ENCODE results near the gene PDGFA. TPM values are rescaled to one million over a fixed set of nuclear protein-coding genes. Genes with fewer than 3 reads are reported as not detected.

The PDGFA gene
- total RNA-seq, 1 experiment from 2014 or later = 20.1 TPM

GRCh38 chr7:499853-500485, 19.7 kb downstream of the PDGFA start:
- H3K27me3 Mint-ChIP-seq (ENCODE audit: insufficient read depth, unreplicated experiment) = no peaks in the 10 kb centered on the region
- no TSS peak for BruUV-seq (replicated peaks)
- CTCF ChIA-PET = no interaction called here
- no peaks in the 10 kb centered on the region for H3K9me3 Mint-ChIP-seq (ENCODE audit: unreplicated experiment)
- no peaks in the 10 kb centered on the region for H3K4me1 Mint-ChIP-seq (ENCODE audit: insufficient read depth, unreplicated experiment)
- TF ChIP-seq CTCF (IDR thresholded peaks at IDR 0.05; ENCODE audit: unreplicated experiment) = no peak
- POLR2A ChIA-PET = interaction anchor here (0.7 kb wide), 1 partner anchor 15 kb away, joined by 3 read pairs; no protein-coding TSS in a partner anchor
- no peak for DNase-seq (ENCODE audit: unreplicated experiment)
- H3K4me3 Mint-ChIP-seq (ENCODE audit: unreplicated experiment) = no peak overlapping the region
- peaks cover 42% of the 10 kb centered on the region for H3K36me3 Mint-ChIP-seq (ENCODE audit: insufficient read depth, unreplicated experiment)
- intact Hi-C loops (cut with micrococcal nuclease) = no loop called here
- no peak overlapping the region for H3K27ac Mint-ChIP-seq (ENCODE audit: low read depth, unreplicated experiment)

- BruUV-seq (replicated peaks) = no TSS peak
- Mint-ChIP-seq H3K27me3 (ENCODE audit: insufficient read depth, unreplicated experiment) (no peaks in the 10 kb centered on the region), H3K27ac (ENCODE audit: low read depth, unreplicated experiment) (no peak overlapping the region), H3K36me3 (ENCODE audit: insufficient read depth, unreplicated experiment) (peaks cover 40% of the 10 kb centered on the region), H3K9me3 (ENCODE audit: unreplicated experiment) (no peaks in the 10 kb centered on the region), H3K4me3 (ENCODE audit: unreplicated experiment) (no peak overlapping the region), H3K4me1 (ENCODE audit: insufficient read depth, unreplicated experiment) (no peaks in the 10 kb centered on the region)
- no peak for DNase-seq (ENCODE audit: unreplicated experiment)
- no peak for TF ChIP-seq CTCF (IDR thresholded peaks at IDR 0.05; ENCODE audit: unreplicated experiment)
- intact Hi-C loops (cut with micrococcal nuclease) = no loop called here
- ChIA-PET POLR2A (interaction anchor here (0.8 kb wide), 1 partner anchor 267 kb away, joined by 3 read pairs; no protein-coding TSS in a partner anchor), CTCF (interaction anchor here (0.6 kb wide), 1 partner anchor 234 kb away, joined by 4 read pairs; no protein-coding TSS in a partner anchor)
These were observed 20.7 kb downstream of the PDGFA start for GRCh38 chr7:498678-499641.

GRCh38 chr7:497946-498655, 21.5 kb downstream of the PDGFA start:
- DNase-seq (ENCODE audit: unreplicated experiment) = no peak

More at GRCh38 chr7:497946-498655, 21.5 kb downstream of the PDGFA start:
- Mint-ChIP-seq H3K9me3 (ENCODE audit: unreplicated experiment) (no peaks in the 10 kb centered on the region), H3K36me3 (ENCODE audit: insufficient read depth, unreplicated experiment) (peaks cover 40% of the 10 kb centered on the region), H3K27me3 (ENCODE audit: insufficient read depth, unreplicated experiment) (no peaks in the 10 kb centered on the region), H3K4me1 (ENCODE audit: insufficient read depth, unreplicated experiment) (no peaks in the 10 kb centered on the region), H3K4me3 (ENCODE audit: unreplicated experiment) (no peak overlapping the region), H3K27ac (ENCODE audit: low read depth, unreplicated experiment) (no peak overlapping the region)
- TF ChIP-seq CTCF (IDR thresholded peaks at IDR 0.05; ENCODE audit: unreplicated experiment) = no peak
- no TSS peak for BruUV-seq (replicated peaks)
- CTCF ChIA-PET = interaction anchor here (0.6 kb wide), 1 partner anchor 233 kb away, joined by 4 read pairs; no protein-coding TSS in a partner anchor
- intact Hi-C loops (cut with micrococcal nuclease) = no loop called here
- POLR2A ChIA-PET = interaction anchor here (0.8 kb wide), 1 partner anchor 268 kb away, joined by 3 read pairs; no protein-coding TSS in a partner anchor
